Stimulated activated naive CD4-positive, alpha-beta T cell treated with Interleukin-2 at 50 U/mL for 16 hours (primary cell): ENCODE results near the gene UVRAG.

Source experiments
- DNase-seq: peaks from one replicate; lab custom pipeline; 2025; lab: John Stamatoyannopoulos, UW

The UVRAG gene

GRCh38 chr11:75814677-75815344 is at the start of gene UVRAG:
UVRAG (plus strand) TSS chr11:75815210; CDS start chr11:75815408, 198 bp downstream.
- peak; percentile 98 for DNase-seq

- DNase-seq: no peak
Observed at GRCh38 chr11:75766443-75767227, 48.4 kb upstream of the UVRAG start.

- no peak for DNase-seq
Observed at GRCh38 chr11:75767228-75767572, 47.8 kb upstream of the UVRAG start.

DNA sequence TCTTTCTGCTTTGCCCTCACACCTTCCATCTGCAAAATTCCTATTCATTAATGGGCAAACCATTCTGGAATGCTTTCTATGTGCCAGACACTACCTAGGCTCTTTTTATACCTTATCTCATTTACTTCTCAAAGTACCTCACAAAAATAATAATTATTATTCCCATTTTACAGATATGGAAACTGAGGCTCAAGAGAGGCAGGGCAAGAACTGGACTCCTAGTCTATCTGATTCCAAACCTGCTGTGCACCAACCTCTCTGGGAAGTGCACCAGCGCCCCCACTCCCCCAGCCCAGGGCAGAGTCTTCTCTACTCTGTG is 47.3 kb upstream of the UVRAG start:
- no peak for DNase-seq

- peak; percentile 68 for DNase-seq
Observed at GRCh38 chr11:75768112-75768908, 46.7 kb upstream of the UVRAG start, which contains the start of gene DGAT2. DGAT2 (plus strand) TSS chr11:75768778; CDS start chr11:75768992, 214 bp downstream.

DNA sequence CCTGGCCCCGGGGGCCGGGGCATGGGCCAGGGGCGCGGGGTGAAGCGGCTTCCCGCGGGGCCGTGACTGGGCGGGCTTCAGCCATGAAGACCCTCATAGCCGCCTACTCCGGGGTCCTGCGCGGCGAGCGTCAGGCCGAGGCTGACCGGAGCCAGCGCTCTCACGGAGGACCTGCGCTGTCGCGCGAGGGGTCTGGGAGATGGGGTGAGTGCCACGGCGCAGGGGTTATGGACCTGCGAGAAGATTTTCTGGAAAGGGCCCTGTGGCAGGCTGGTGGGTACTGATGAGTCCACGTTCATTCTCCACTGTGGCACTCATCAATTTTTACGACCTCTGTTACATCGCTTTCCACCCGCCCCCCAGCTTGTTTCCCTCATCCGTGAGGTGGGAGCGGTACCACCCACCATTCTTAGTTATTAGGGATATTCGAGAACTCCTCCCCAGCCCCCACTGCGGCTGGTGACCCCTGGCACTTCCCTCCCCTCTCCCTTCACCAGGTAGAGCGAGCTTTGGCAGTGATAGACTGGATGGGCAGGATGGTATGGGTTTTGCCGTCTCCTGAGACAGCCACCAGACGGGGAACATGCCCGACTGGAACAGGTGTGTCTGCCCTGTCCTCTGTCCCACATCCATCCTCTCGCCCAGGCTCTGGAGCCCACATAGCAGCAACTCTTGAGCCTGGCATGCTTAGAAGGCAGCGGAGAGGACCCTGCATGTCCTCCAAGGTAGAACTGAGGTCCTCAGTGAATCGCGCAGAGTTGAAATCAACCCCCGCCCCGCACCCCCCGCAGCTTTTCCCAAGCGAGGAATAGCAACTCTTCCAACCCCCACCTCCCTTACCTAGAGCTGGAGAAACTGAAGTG is 45.9 kb upstream of the UVRAG start:
- no peak for DNase-seq

GRCh38 chr11:75770102-75770501 is 44.9 kb upstream of the UVRAG start:
- DNase-seq: no peak

- DNase-seq: no peak
Observed at GRCh38 chr11:75771646-75772410, 43.2 kb upstream of the UVRAG start.

DNA sequence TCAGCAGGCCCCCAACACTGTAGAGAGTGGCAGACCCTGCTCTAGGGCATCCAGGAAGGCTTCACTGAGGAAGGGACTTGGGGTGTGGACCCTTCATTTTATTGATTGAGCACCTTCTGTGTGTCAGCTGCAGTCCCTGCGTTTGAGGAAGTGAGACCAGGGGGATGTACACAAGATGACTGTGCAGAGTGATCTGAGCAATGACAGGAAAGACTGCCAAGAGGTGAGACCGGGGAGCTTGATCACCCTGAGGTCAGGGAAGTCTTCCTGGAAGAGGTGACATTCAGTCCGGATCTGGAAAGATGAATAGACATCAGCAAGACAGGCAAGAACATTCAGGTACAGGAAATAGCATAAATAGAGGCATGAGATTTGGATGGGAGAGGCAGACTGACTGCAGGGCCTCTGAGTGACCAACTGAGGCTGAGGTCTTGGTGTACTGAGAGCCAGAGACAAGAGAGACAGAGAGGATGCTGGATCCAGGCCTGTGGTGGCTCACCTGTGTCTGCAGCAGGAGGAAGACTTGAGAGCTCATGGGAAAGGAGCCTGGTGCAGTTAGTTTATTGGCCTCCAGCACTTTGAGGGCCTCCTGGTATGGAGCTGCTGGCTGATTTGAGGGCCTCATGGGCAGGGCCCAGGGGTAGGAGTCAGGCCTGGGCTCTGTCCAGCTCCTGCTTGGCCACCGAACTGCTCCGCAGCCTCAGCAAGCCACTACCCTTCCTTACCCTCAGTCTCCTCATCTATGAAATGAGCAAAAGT is 41.2 kb upstream of the UVRAG start:
- no peak for DNase-seq

DNA sequence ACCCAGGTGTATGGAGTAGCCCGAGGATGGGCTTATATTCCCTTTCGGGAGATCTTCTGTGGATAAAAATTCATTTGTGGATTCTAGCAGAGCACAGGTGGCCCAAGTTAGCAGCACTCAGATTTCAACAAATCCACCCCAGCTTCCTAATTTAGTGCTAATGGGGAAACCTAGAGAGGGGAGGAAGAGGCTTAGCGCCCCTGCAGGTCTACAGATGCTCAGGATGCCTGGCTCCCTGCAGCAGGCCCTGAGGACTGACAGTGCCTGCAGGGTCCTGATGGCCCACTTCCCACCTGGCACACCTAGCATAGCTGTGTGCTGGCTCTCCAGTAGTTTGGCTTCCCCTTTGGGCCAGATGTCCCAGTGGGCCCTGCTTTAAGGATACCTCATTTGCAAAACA is 40.0 kb upstream of the UVRAG start:
- no peak for DNase-seq

DNA sequence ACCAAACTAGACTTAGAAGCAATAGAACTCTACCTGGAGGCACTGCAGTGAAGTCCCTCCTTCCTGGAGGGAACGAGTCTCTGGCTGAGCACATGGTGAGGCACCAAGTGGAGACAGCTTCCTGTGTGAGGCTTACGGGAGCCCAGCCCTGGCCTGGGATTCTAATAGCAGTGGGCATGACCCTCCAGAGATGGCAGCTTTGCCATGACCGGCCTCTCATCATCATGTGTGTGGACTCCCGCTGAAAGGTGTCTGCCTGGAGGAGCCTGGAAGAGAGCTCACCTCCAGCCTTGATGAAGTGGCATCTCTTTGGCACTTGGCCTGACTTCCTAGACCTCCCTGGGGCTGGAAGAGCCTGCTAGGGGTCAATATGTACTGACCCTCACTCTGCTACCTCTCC is 38.5 kb upstream of the UVRAG start:
- DNase-seq: no peak

GRCh38 chr11:75777461-75778110 is 37.4 kb upstream of the UVRAG start:
- DNase-seq: no peak

GRCh38 chr11:75778962-75779361 is 36.0 kb upstream of the UVRAG start:
- no peak for DNase-seq

- DNase-seq: no peak
Observed at GRCh38 chr11:75779960-75780359, 35.0 kb upstream of the UVRAG start.

DNA sequence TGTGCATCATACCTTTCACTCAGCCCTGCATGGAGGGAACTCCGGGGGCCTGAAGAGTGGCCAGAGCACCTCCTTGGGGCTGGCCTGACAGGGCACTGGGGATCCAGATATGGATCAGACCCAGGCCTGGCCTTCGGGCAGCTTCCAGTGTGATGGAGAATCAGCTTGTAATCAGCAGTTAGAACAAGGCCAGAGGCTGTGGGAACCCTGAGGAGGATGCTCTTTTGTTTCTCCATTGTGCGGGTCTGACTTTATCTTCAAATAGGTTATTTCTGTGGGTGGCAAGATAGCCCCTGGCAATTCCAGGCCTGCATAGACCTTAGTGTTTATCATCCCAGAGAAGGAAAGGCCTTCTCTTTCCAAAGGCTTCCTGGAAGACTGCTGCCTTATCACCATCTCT is 34.1 kb upstream of the UVRAG start:
- no peak for DNase-seq

DNA sequence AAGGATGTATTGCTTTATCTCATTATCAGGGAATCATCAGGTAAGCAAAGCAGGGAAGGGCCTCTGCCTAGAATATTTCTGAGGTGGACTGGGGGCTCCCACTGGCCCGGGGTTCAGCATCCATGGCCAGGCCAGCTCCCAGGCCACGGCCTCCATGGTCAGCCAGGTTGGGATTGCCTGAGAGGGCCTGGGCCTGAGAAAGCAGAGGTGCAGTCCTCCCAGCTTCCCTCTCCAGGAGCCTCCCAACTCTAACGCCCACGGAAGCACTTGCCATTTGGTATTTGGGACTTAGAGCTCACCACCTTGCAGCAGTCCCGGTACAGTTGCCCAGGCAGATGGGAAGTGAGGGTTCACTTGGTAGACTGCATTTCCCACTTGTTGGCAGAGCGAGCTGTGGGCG is 33.7 kb upstream of the UVRAG start:
- no peak for DNase-seq

- no peak for DNase-seq
Observed at GRCh38 chr11:75781831-75782230, 33.2 kb upstream of the UVRAG start.

- no peak for DNase-seq
Observed at GRCh38 chr11:75782540-75783263, 32.3 kb upstream of the UVRAG start.

DNA sequence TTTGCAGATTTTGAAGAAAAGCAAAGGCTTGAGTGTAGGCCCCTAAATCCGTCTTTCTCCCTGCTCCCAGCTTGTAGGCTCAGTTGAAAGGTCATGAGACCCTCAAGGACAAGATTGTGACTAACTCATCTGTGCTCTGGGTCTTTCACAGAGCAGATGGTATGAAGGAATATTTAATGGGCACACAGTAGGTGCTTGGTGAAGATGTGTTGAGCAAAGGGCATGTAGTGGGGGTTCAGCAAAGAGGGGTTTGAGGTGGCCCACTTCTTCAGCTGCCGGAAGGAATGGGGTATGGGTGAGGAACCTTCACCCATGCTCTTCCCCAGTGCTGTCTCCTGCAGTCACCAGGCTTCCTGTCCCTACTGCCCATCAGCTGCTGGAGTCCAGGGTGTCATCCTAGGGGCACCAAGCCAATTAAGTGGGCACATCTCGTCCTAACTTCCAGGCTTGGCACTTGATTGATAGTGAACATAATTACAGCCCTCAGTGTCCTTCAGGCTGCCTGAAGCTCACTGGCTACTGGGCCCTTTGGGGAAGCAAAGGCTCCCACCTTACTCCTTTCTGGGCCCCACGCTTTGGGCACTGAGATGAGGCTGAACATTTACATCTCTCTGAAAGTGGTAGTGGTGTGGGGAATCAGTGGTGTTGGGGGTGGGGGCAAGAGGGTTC is 31.5 kb upstream of the UVRAG start:
- no peak for DNase-seq
